DMS79 (cell line): ENCODE measurements around the gene PDZK1.
"Not testable (repeated sequence)": the region's sequence is repeated elsewhere in the genome, so short reads cannot be mapped to it uniquely, and the experiment has no call there.

ENCODE experiments used
- DNase-seq: peaks from one replicate; lab custom pipeline; 2025; lab: John Stamatoyannopoulos, UW

PDZK1 gene

DNA sequence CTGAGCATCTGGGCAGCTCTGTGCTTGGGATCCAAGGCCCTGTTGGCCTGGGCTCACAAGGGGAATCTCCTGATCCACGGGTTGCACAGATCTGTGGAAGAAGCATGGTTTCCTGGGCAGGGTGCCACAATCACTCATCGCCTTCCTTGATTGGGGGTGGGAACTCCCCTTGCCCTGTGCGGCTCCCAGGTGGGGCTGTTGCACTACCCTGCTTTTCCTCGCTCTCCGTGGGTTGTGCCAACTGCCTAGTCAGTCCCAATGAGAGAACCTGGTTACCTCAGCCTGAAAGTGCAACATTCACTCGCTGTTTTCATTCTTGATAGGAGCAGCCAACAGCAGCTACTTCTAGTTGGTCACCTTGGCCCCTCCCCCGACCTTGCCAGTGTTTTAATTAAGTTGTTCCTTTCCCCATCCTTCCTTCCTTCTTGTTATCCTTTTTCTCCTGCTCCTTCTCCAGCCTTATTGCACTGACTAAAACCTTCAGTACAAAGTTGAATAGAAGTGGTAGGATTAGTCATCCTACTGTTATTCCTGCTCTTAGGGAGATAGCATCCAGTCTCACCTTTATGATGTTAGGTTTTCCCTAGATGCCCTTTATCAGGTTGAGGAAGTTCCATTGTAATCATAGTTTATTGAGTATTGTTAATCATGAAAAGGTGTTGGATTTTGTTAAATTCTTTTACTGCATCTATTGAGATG, 50.8 kb downstream of the PDZK1 start:
- DNase-seq, result not testable (repeated sequence)

DNA sequence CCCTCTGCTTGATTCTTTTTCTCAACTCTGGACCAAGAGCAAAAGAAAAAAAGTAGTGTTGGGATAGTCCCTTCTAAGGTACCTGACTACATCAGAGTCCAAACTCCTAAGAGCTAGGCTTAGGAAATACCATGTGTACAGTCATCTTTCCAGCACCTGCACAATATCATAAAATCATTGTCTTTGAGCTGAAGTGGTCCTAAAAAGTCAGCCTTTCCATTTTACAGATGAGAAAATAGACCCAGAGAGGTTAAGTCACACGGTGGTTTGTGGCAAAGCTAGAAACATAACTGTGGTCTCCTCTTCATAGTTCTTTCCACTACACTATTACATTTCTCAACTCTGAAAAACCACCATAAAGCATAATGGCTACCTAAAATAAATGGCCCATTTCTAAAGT, 63.2 kb downstream of the PDZK1 start:
- not testable (repeated sequence) for DNase-seq

DNA sequence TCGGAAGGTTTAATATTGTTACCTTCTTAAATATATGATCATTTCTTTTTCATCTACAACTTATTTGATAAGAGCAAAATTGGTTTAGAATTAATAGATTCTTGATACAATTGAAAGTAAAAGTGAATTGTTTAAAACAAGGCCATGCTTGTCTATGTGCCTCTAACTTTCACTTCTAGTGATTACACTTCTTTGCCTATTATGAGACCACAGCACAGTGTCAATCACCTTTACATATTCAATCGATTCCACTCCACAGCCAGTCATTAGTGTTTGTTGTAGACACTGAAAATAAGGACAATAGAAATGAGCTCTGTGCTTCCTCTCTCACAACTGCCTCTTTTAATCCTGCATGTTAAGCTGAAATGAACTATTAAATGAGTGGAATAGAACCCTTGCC, 65.3 kb downstream of the PDZK1 start:
- DNase-seq, result not testable (repeated sequence)

DNA sequence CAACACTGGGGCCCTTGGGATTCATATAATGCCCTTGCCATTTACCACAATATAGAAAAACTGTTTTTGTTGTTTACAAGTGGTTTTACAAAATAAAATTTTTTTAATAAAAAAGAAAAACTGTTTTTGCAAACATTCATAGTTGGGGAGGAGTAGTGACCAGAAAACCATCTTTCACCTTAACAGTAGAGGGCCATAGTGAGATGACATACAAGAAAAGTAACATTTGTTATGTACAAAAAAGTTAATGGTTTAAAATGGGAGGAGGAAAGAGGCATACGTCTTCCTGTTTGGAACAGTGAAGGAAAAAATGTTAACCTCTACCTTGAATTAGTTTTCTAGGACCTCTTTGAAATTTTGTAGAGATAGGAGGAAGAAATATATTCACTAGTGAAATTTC, 70.9 kb downstream of the PDZK1 start:
- DNase-seq, result not testable (repeated sequence)

DNA sequence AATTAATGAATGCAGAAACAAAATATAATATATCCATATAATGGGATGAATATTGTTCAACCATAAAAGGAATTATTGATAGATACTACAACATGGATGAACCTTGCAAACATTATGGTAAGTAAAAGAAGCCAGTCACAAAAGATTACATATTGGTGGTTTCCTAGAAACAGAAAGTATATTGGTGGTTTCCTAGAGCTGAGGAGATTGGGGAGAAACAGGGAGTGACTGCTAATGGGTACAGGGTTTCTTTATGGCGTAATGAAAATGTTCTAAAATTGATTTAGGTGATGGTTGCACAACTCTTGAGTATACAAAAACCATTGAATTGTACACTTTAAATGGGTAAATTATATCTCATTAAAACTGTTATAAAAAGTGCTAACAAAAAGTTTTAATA, 85.0 kb downstream of the PDZK1 start:
- not testable (repeated sequence) for DNase-seq
